Measurements from ENCODE around the gene THTPA. TPM values are rescaled to one million over a fixed set of nuclear protein-coding genes. Genes with fewer than 3 reads are reported as not detected.

Gene THTPA
- total RNA-seq, 1 experiment from 2014 or later = 20.0 TPM

DNA sequence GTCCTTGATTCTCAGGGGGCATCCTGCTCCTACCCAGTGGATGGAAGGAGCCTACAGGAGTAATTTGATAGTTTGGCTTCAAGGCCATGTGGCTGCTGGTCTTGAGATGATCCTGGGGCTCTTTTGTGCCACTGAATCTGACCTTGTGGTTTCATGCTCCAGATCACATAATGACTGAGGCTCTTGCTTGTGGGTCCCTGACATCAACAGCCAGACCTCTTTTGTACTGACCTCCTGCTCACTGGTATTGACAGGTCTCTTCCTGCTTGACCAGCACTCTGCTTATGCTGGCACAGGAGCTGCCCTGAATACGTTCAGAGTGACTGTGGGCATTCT, 45.7 kb downstream of the THTPA start:
- TF ChIP-seq SMAD3 (CRISPR knock-in tag; IDR thresholded peaks at IDR 0.05; ENCODE audit: borderline replicate concordance) (no peak), TEAD1 (CRISPR knock-in tag; IDR thresholded peaks at IDR 0.05) (no peak), ZNF416 (CRISPR knock-in tag; IDR thresholded peaks at IDR 0.05) (no peak), TEAD4 (CRISPR knock-in tag; IDR thresholded peaks at IDR 0.05) (no peak), ESRRA (CRISPR knock-in tag; IDR thresholded peaks at IDR 0.05; ENCODE audit: borderline replicate concordance) (no peak), KAT7 (CRISPR knock-in tag; IDR thresholded peaks at IDR 0.05; ENCODE audit: borderline replicate concordance) (no peak), ZNF138 (CRISPR knock-in tag; conservative IDR thresholded peaks at IDR 0.05) (no peak), ZNF671 (CRISPR knock-in tag; IDR thresholded peaks at IDR 0.05) (no peak), CREB1 (CRISPR knock-in tag; IDR thresholded peaks at IDR 0.05) (no peak)
- TF ChIP-seq, protein P1, sequence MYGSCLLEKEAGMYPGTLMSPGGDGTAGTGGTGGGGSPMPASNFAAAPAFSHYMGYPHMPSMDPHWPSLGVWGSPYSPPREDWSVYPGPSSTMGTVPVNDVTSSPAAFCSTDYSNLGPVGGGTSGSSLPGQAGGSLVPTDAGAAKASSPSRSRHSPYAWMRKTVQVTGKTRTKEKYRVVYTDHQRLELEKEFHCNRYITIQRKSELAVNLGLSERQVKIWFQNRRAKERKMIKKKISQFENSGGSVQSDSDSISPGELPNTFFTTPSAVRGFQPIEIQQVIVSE (CRISPR knock-in tag; IDR thresholded peaks at IDR 0.05; ENCODE audit: borderline replicate concordance) = no peak
- TF ChIP-seq, protein P2, sequence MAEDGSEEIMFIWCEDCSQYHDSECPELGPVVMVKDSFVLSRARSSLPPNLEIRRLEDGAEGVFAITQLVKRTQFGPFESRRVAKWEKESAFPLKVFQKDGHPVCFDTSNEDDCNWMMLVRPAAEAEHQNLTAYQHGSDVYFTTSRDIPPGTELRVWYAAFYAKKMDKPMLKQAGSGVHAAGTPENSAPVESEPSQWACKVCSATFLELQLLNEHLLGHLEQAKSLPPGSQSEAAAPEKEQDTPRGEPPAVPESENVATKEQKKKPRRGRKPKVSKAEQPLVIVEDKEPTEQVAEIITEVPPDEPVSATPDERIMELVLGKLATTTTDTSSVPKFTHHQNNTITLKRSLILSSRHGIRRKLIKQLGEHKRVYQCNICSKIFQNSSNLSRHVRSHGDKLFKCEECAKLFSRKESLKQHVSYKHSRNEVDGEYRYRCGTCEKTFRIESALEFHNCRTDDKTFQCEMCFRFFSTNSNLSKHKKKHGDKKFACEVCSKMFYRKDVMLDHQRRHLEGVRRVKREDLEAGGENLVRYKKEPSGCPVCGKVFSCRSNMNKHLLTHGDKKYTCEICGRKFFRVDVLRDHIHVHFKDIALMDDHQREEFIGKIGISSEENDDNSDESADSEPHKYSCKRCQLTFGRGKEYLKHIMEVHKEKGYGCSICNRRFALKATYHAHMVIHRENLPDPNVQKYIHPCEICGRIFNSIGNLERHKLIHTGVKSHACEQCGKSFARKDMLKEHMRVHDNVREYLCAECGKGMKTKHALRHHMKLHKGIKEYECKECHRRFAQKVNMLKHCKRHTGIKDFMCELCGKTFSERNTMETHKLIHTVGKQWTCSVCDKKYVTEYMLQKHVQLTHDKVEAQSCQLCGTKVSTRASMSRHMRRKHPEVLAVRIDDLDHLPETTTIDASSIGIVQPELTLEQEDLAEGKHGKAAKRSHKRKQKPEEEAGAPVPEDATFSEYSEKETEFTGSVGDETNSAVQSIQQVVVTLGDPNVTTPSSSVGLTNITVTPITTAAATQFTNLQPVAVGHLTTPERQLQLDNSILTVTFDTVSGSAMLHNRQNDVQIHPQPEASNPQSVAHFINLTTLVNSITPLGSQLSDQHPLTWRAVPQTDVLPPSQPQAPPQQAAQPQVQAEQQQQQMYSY (CRISPR knock-in tag; IDR thresholded peaks at IDR 0.05) = no peak
- TF ChIP-seq, protein P3, sequence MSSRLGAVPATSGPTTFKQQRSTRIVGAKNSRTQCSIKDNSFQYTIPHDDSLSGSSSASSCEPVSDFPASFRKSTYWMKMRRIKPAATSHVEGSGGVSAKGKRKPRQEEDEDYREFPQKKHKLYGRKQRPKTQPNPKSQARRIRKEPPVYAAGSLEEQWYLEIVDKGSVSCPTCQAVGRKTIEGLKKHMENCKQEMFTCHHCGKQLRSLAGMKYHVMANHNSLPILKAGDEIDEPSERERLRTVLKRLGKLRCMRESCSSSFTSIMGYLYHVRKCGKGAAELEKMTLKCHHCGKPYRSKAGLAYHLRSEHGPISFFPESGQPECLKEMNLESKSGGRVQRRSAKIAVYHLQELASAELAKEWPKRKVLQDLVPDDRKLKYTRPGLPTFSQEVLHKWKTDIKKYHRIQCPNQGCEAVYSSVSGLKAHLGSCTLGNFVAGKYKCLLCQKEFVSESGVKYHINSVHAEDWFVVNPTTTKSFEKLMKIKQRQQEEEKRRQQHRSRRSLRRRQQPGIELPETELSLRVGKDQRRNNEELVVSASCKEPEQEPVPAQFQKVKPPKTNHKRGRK (CRISPR knock-in tag; IDR thresholded peaks at IDR 0.05; ENCODE audit: borderline replicate concordance) = no peak
- TF ChIP-seq, protein P4, sequence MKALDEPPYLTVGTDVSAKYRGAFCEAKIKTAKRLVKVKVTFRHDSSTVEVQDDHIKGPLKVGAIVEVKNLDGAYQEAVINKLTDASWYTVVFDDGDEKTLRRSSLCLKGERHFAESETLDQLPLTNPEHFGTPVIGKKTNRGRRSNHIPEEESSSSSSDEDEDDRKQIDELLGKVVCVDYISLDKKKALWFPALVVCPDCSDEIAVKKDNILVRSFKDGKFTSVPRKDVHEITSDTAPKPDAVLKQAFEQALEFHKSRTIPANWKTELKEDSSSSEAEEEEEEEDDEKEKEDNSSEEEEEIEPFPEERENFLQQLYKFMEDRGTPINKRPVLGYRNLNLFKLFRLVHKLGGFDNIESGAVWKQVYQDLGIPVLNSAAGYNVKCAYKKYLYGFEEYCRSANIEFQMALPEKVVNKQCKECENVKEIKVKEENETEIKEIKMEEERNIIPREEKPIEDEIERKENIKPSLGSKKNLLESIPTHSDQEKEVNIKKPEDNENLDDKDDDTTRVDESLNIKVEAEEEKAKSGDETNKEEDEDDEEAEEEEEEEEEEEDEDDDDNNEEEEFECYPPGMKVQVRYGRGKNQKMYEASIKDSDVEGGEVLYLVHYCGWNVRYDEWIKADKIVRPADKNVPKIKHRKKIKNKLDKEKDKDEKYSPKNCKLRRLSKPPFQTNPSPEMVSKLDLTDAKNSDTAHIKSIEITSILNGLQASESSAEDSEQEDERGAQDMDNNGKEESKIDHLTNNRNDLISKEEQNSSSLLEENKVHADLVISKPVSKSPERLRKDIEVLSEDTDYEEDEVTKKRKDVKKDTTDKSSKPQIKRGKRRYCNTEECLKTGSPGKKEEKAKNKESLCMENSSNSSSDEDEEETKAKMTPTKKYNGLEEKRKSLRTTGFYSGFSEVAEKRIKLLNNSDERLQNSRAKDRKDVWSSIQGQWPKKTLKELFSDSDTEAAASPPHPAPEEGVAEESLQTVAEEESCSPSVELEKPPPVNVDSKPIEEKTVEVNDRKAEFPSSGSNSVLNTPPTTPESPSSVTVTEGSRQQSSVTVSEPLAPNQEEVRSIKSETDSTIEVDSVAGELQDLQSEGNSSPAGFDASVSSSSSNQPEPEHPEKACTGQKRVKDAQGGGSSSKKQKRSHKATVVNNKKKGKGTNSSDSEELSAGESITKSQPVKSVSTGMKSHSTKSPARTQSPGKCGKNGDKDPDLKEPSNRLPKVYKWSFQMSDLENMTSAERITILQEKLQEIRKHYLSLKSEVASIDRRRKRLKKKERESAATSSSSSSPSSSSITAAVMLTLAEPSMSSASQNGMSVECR (CRISPR knock-in tag; IDR thresholded peaks at IDR 0.05; ENCODE audit: borderline replicate concordance) = no peak
- ChIA-PET CTCF (interaction anchor here (1.5 kb wide), 2 partner anchors 13 to 30 kb away, joined by 7 to 8 read pairs; no protein-coding TSS in a partner anchor), POLR2A (no interaction called here)
- H3K4me3 Mint-ChIP-seq = no peak overlapping the region
- DNase-seq (ENCODE audit: low spot score) = no peak
- no peak for ATAC-seq
- H3K4me1 Mint-ChIP-seq = no peaks in the 10 kb centered on the region
- H3K27me3 Mint-ChIP-seq (ENCODE audit: low read depth) = peaks cover 9% of the 10 kb centered on the region
- 0 out of 2 replicates have a peak, but pooled peaks cover 3% of the 10 kb centered on the region for H3K9me3 Mint-ChIP-seq
- H3K27ac Mint-ChIP-seq = no peak overlapping the region
- H3K36me3 Mint-ChIP-seq = no peaks in the 10 kb centered on the region

GRCh38 chr14:23602181-23603095, 46.4 kb downstream of the THTPA start:
- Mint-ChIP-seq H3K36me3 (no peaks in the 10 kb centered on the region), H3K4me1 (no peaks in the 10 kb centered on the region), H3K4me3 (no peak overlapping the region), H3K27ac (no peak overlapping the region), H3K9me3 (0 out of 2 replicates have a peak, but pooled peaks cover 3% of the 10 kb centered on the region), H3K27me3 (ENCODE audit: low read depth) (peaks cover 13% of the 10 kb centered on the region)
- CTCF ChIA-PET = interaction anchor here (1.5 kb wide), 1 partner anchor 30 kb away, joined by 7 read pairs; no protein-coding TSS in a partner anchor
- ATAC-seq = no peak
- no peak for DNase-seq (ENCODE audit: low spot score)
- TF ChIP-seq GABPB1 (CRISPR knock-in tag; IDR thresholded peaks at IDR 0.05) (peak; percentile 56; the same call in 1 of the 2 replicates), NFATC4 (CRISPR knock-in tag; IDR thresholded peaks at IDR 0.05) (no peak)
- POLR2A ChIA-PET = no interaction called here
